H9 (cell line): Measurements from ENCODE around the gene KCNK5. TPM values are rescaled to one million over a fixed set of nuclear protein-coding genes. Genes with fewer than 3 reads are reported as not detected.

Experiments
- DNase-seq: peaks from one replicate; pipeline ENCODE4 v3.0.0-alpha.2; 2017
- H2AFZ ChIP-seq: one replicate; pipeline ENCODE4 v1.6.1; 2013; ENCODE audit warnings: mild to moderate bottlenecking, low read length, control low read depth, moderate library complexity
- H2AK5ac ChIP-seq: 2 replicates; pipeline ENCODE4 v1.6.1; 2013; ENCODE audit warnings: low read length, control low read depth, mixed read lengths; ENCODE audit not compliant: insufficient read length
- H2BK120ac ChIP-seq: one replicate; pipeline ENCODE4 v1.6.1; 2013; ENCODE audit warnings: low read depth, mild to moderate bottlenecking, low read length, control low read depth, inconsistent platforms; ENCODE audit not compliant: poor library complexity, severe bottlenecking
- H2BK12ac ChIP-seq: 2 replicates; pipeline ENCODE4 v1.6.1; 2013; ENCODE audit warnings: low read length, control low read depth, mixed read lengths, low read depth; ENCODE audit not compliant: insufficient read length
- H2BK15ac ChIP-seq: 2 replicates; pipeline ENCODE4 v1.6.1; 2013; ENCODE audit warnings: low read depth, low read length, control low read depth
- H2BK20ac ChIP-seq: one replicate; pipeline ENCODE4 v1.6.1; 2013; ENCODE audit warnings: low read depth, mild to moderate bottlenecking, low read length, control low read depth, inconsistent platforms; ENCODE audit not compliant: poor library complexity, severe bottlenecking
- H2BK5ac ChIP-seq: 2 replicates; pipeline ENCODE4 v1.6.1; 2013; ENCODE audit warnings: low read length, control low read depth, mixed read lengths; ENCODE audit not compliant: insufficient read length
- H3K14ac ChIP-seq: 2 replicates; pipeline ENCODE4 v1.6.1; 2013; ENCODE audit warnings: low read length, control low read depth; ENCODE audit not compliant: insufficient read depth
- H3K18ac ChIP-seq: 2 replicates; pipeline ENCODE4 v1.6.1; 2013; ENCODE audit warnings: low read depth, mild to moderate bottlenecking, mixed read lengths, low read length, control low read depth; ENCODE audit not compliant: insufficient read length
- H3K23ac ChIP-seq: 2 replicates; pipeline ENCODE4 v1.6.1; 2013; ENCODE audit warnings: low read length, control low read depth, mixed read lengths, low read depth; ENCODE audit not compliant: insufficient read length
- H3K23me2 ChIP-seq: 2 replicates; pipeline ENCODE4 v1.6.1; 2013; ENCODE audit warnings: low read depth, mild to moderate bottlenecking, mixed read lengths, low read length, control low read depth; ENCODE audit not compliant: insufficient read length, poor library complexity, severe bottlenecking
- H3K27ac ChIP-seq: 2 replicates; pipeline ENCODE4 v1.5.1; 2013; ENCODE audit warnings: low read length, control low read depth, mixed read lengths, low read depth; ENCODE audit not compliant: insufficient read length
- H3K27me3 ChIP-seq: 2 replicates; pipeline ENCODE4 v1.6.1; 2013; ENCODE audit warnings: low read length, control low read depth, inconsistent platforms; ENCODE audit not compliant: insufficient read depth
- H3K4ac ChIP-seq: 2 replicates; pipeline ENCODE4 v1.6.1; 2013; ENCODE audit warnings: low read depth, mild to moderate bottlenecking, control low read depth, inconsistent platforms, low read length, moderate library complexity
- H3K4me1 ChIP-seq: 2 replicates; pipeline ENCODE4 v1.6.1; 2013; ENCODE audit warnings: low read length, control low read depth, inconsistent platforms; ENCODE audit not compliant: insufficient read depth
- H3K4me2 ChIP-seq: 2 replicates; pipeline ENCODE4 v1.6.1; 2013; ENCODE audit warnings: low read length, control low read depth, mixed read lengths; ENCODE audit not compliant: insufficient read length, insufficient read depth
- H3K56ac ChIP-seq: 2 replicates; pipeline ENCODE4 v1.6.1; 2013; ENCODE audit warnings: low read depth, mild to moderate bottlenecking, mixed read lengths, low read length, control low read depth; ENCODE audit not compliant: insufficient read length
- H3K79me1 ChIP-seq: 2 replicates; pipeline ENCODE4 v1.6.1; 2013; ENCODE audit warnings: low read depth, mild to moderate bottlenecking, moderate library complexity, low read length, control low read depth, inconsistent platforms; ENCODE audit not compliant: insufficient read depth, poor library complexity, severe bottlenecking
- H3K79me2 ChIP-seq: 2 replicates; pipeline ENCODE4 v1.6.1; 2013; ENCODE audit warnings: low read length, control low read depth, inconsistent platforms; ENCODE audit not compliant: insufficient read depth
- H3K9ac ChIP-seq: 2 replicates; pipeline ENCODE4 v1.6.1; 2013; ENCODE audit warnings: low read length, control low read depth, mixed read lengths; ENCODE audit not compliant: insufficient read length; ENCODE audit errors: extremely low read depth
- H3K9me3 ChIP-seq: one replicate; pipeline ENCODE4 v1.6.1; 2013; ENCODE audit warnings: low read depth, low read length, inconsistent platforms; ENCODE audit not compliant: control insufficient read depth
- H3T11ph ChIP-seq: one replicate; pipeline ENCODE4 v1.6.1; 2013; ENCODE audit warnings: mild to moderate bottlenecking, low read length, control low read depth, inconsistent platforms
- H4K20me1 ChIP-seq: one replicate; pipeline ENCODE4 v1.6.1; 2013; ENCODE audit not compliant: control insufficient read depth, insufficient read length, insufficient read depth
- H4K5ac ChIP-seq: 2 replicates; pipeline ENCODE4 v1.6.1; 2013; ENCODE audit warnings: low read depth, mild to moderate bottlenecking, mixed read lengths, low read length, control low read depth; ENCODE audit not compliant: insufficient read length
- H4K8ac ChIP-seq: replicated peaks from 2 replicates; pipeline ENCODE4 v1.6.1; 2013; ENCODE audit warnings: low read length, control low read depth, mixed read lengths, low read depth; ENCODE audit not compliant: insufficient read length
- H4K91ac ChIP-seq: 2 replicates; pipeline ENCODE4 v1.6.1; 2013; ENCODE audit warnings: low read depth, mild to moderate bottlenecking, moderate library complexity, mixed read lengths, low read length, control low read depth; ENCODE audit not compliant: insufficient read length
- H3K27ac Mint-ChIP-seq, 3 experiments: 2 replicates in 2 of 3; 3 replicates in 1 of 3; pipeline ENCODE4 v1.8.0; 2020 to 2021; ENCODE audit warnings: mixed read lengths in 3 of 3, mild to moderate bottlenecking in 1 of 3, moderate library complexity in 1 of 3
- H3K27me3 Mint-ChIP-seq: 2 replicates; pipeline ENCODE4 v1.8.0; 2021; ENCODE audit warnings: low read depth, mild to moderate bottlenecking, moderate library complexity, mixed read lengths
- H3K36me3 Mint-ChIP-seq, 3 experiments: 2 replicates in 2 of 3; 3 replicates in 1 of 3; pipeline ENCODE4 v1.8.0; 2020 to 2021; ENCODE audit warnings: low read depth in 3 of 3, mixed read lengths in 3 of 3; ENCODE audit not compliant: insufficient read depth in 1 of 3
- H3K4me1 Mint-ChIP-seq, 2 experiments: 2 replicates each; pipeline ENCODE4 v1.8.0; 2020; ENCODE audit warnings: mixed read lengths in 2 of 2
- H3K4me3 Mint-ChIP-seq, 2 experiments: 2 replicates in 1 of 2; 3 replicates in 1 of 2; pipeline ENCODE4 v1.8.0; 2020 to 2021; ENCODE audit warnings: mild to moderate bottlenecking in 2 of 2, mixed read lengths in 2 of 2, moderate library complexity in 1 of 2
- H3K9me3 Mint-ChIP-seq, 2 experiments: 2 replicates in 1 of 2; 3 replicates in 1 of 2; pipeline ENCODE4 v1.8.0; 2020; ENCODE audit warnings: mild to moderate bottlenecking in 2 of 2, mixed read lengths in 2 of 2, moderate library complexity in 1 of 2
- CTCF ChIP-seq: fragments of 200-600 bp; sonication (generic); conservative IDR thresholded peaks from 3 replicates; pipeline ENCODE4 v1.8.0; 2021; ENCODE audit warnings: antibody characterized with exemption, mild to moderate bottlenecking
- WGBS: extraction: QIAGEN DNeasy Blood & Tissue Kit; methylation state at CpG from one replicate; pipeline ENCODE4 v1.1.7; 2013; ENCODE audit warnings: missing lambda C conversion rate, low lambda C conversion rate, mixed read lengths; ENCODE audit not compliant: insufficient read length; ENCODE audit errors: extremely low coverage; 5-methylcytosine and 5-hydroxymethylcytosine counted together
- total RNA-seq: library from RNA; stranded (reverse); gene quantifications from 2 replicates; pipeline ENCODE4 v1.2.1, GENCODE V29; 2021

Gene KCNK5
- total RNA-seq, 1 experiment from 2014 or later, result 30.0 TPM

GRCh38 chr6:39260456-39260855 is 31.2 kb upstream of the KCNK5 start:
- no peak overlapping the region for H3K4me2 ChIP-seq
- no peak overlapping the region for H2BK20ac ChIP-seq
- H3K27ac ChIP-seq, result no peak overlapping the region
- H3K23me2 ChIP-seq, result no peaks in the 10 kb centered on the region
- no peak overlapping the region for H3K18ac ChIP-seq
- H2BK5ac ChIP-seq, result no peak overlapping the region
- no peak overlapping the region for H3T11ph ChIP-seq
- no peak overlapping the region for H2AK5ac ChIP-seq
- H3K9me3 Mint-ChIP-seq, result peaks cover 0 to 4% of the 10 kb centered on the region in 2 experiments; a peak in 1 of 5 replicates
- H4K8ac ChIP-seq, result no peak overlapping the region
- no peak for TF ChIP-seq CTCF
- peaks cover 44 to 46% of the 10 kb centered on the region in 2 experiments for H3K4me1 Mint-ChIP-seq
- no peak overlapping the region for H4K91ac ChIP-seq
- no peaks in the 10 kb centered on the region for H3K79me1 ChIP-seq
- H4K5ac ChIP-seq, result no peak overlapping the region
- no peak overlapping the region for H3K4ac ChIP-seq
- no peak overlapping the region for H3K23ac ChIP-seq
- H3K4me3 Mint-ChIP-seq, result no peak overlapping the region
- WGBS, result no CpG with 5 or more reads among the region's 2 CpGs
- no peaks in the 10 kb centered on the region for H3K79me2 ChIP-seq
- DNase-seq, result no peak
- H3K27ac Mint-ChIP-seq, result no peak overlapping the region
- no peak overlapping the region for H2BK12ac ChIP-seq
- no peak overlapping the region for H3K14ac ChIP-seq
- H3K56ac ChIP-seq, result no peak overlapping the region
- H3K9me3 ChIP-seq, result no peaks in the 10 kb centered on the region
- no peaks in the 10 kb centered on the region for H3K27me3 Mint-ChIP-seq
- H3K27me3 ChIP-seq, result no peaks in the 10 kb centered on the region
- no peak overlapping the region for H2BK15ac ChIP-seq
- H3K36me3 Mint-ChIP-seq, result peaks cover 0 to 3% (median 2%) of the 10 kb centered on the region in 3 experiments; a peak in 1 of 7 replicates
- no peak overlapping the region for H2AFZ ChIP-seq
- no peaks in the 10 kb centered on the region for H4K20me1 ChIP-seq
- no peak overlapping the region for H2BK120ac ChIP-seq
- peaks cover 6% of the 10 kb centered on the region; the same call in 1 of the 2 replicates for H3K4me1 ChIP-seq
- H3K9ac ChIP-seq, result no peak overlapping the region
